SJCRH30 (cell line): ENCODE results near the gene KIF2A. TPM values are rescaled to one million over a fixed set of nuclear protein-coding genes. Genes with fewer than 3 reads are reported as not detected.

ENCODE experiments used
- DNase-seq, 2 experiments: peaks; one replicate each; pipeline ENCODE4 v3.0.0-alpha.2; 2015 to 2020
- H3K27ac ChIP-seq: fragments of 250-450 bp; sonication (Bioruptor Pico); 2 replicates; pipeline ENCODE4 v1.5.1; 2020; ENCODE audit warnings: mild to moderate bottlenecking, moderate library complexity
- H3K27me3 ChIP-seq: fragments of 250-450 bp; sonication (Bioruptor Pico); 2 replicates; pipeline ENCODE4 v1.5.1; 2020; ENCODE audit warnings: mild to moderate bottlenecking, moderate library complexity
- H3K36me3 ChIP-seq: fragments of 250-450 bp; sonication (Bioruptor Pico); 2 replicates; pipeline ENCODE4 v1.5.1; 2020; ENCODE audit warnings: mild to moderate bottlenecking, moderate library complexity
- H3K4me1 ChIP-seq: fragments of 250-450 bp; sonication (Bioruptor Pico); 2 replicates; pipeline ENCODE4 v1.5.1; 2020; ENCODE audit warnings: mild to moderate bottlenecking, moderate library complexity
- H3K4me3 ChIP-seq: fragments of 250-450 bp; sonication (Bioruptor Pico); 2 replicates; pipeline ENCODE4 v1.5.1; 2020; ENCODE audit warnings: mild to moderate bottlenecking, moderate library complexity
- H3K9me3 ChIP-seq: fragments of 250-450 bp; sonication (Bioruptor Pico); replicated peaks from 2 replicates; pipeline ENCODE4 v1.5.1; 2020; ENCODE audit warnings: mild to moderate bottlenecking, moderate library complexity
- total RNA-seq: library from RNA; depleted of rRNA; stranded (reverse); fragments of >200 nt; shearing (Covaris generic); gene quantifications from 2 replicates; pipeline ENCODE4 v1.2.3, GENCODE V29; 2014; rRNA removed

KIF2A gene
- total RNA-seq, 1 experiment from 2014 or later, result 77.7 TPM

GRCh38 chr5:62412549-62413329, 106.7 kb downstream of the KIF2A start, which contains the start of gene IPO11:
TSS of gene IPO11 (plus strand) at chr5:62412763. CDS start at chr5:62437280, 24,517 bp downstream.
- peak; percentile 98 to 99 for DNase-seq

GRCh38 chr5:62413711-62414110, 107.7 kb downstream of the KIF2A start:
- Histone ChIP-seq H3K27me3 (no peaks in the 10 kb centered on the region), H3K4me1 (no peaks in the 10 kb centered on the region), H3K9me3 (no peaks in the 10 kb centered on the region)

More at GRCh38 chr5:62412549-62413329, 106.7 kb downstream of the KIF2A start, which contains the start of gene IPO11:
- no peaks in the 10 kb centered on the region for H3K27me3 ChIP-seq
- peak within 1 kb of the TSS; percentile 74 for H3K27ac ChIP-seq
- no peaks in the 10 kb centered on the region for H3K9me3 ChIP-seq
- H3K36me3 ChIP-seq, result no peaks in the 10 kb centered on the region
- peak within 1 kb of the TSS; percentile 93 for H3K4me3 ChIP-seq
- H3K4me1 ChIP-seq, result no peaks in the 10 kb centered on the region

GRCh38 chr5:62418462-62419076, 112.6 kb downstream of the KIF2A start:
- Histone ChIP-seq H3K36me3 (peaks cover under 1% of the 10 kb centered on the region), H3K27me3 (no peaks in the 10 kb centered on the region), H3K27ac (no peak overlapping the region), H3K4me3 (no peak overlapping the region), H3K9me3 (no peaks in the 10 kb centered on the region), H3K4me1 (no peaks in the 10 kb centered on the region)
- no peak for DNase-seq

More at GRCh38 chr5:62413711-62414110, 107.7 kb downstream of the KIF2A start:
- DNase-seq, result no peak
- Histone ChIP-seq H3K4me3 (peak overlapping the region; percentile 93), H3K27ac (no peak overlapping the region), H3K36me3 (no peaks in the 10 kb centered on the region; the same call in 1 of the 2 replicates)

- Histone ChIP-seq H3K9me3 (no peaks in the 10 kb centered on the region), H3K27ac (no peak overlapping the region), H3K4me1 (no peaks in the 10 kb centered on the region), H3K4me3 (no peak overlapping the region), H3K27me3 (no peaks in the 10 kb centered on the region), H3K36me3 (peaks cover 3% of the 10 kb centered on the region)
- no peak for DNase-seq
Observed at GRCh38 chr5:62419609-62420008, 113.6 kb downstream of the KIF2A start.

- no peak overlapping the region for H3K4me3 ChIP-seq
- peaks cover 3% of the 10 kb centered on the region for H3K36me3 ChIP-seq
- no peak for DNase-seq
- no peaks in the 10 kb centered on the region for H3K9me3 ChIP-seq
- no peak overlapping the region for H3K27ac ChIP-seq
- H3K27me3 ChIP-seq, result no peaks in the 10 kb centered on the region
- H3K4me1 ChIP-seq, result no peaks in the 10 kb centered on the region
Observed at GRCh38 chr5:62421414-62421813, 115.4 kb downstream of the KIF2A start.

GRCh38 chr5:62424763-62425162, 118.8 kb downstream of the KIF2A start:
- H3K4me3 ChIP-seq, result no peak overlapping the region
- no peaks in the 10 kb centered on the region for H3K9me3 ChIP-seq
- H3K4me1 ChIP-seq, result no peaks in the 10 kb centered on the region
- H3K27me3 ChIP-seq, result no peaks in the 10 kb centered on the region
- H3K27ac ChIP-seq, result no peak overlapping the region
- peaks cover 3% of the 10 kb centered on the region for H3K36me3 ChIP-seq
- DNase-seq, result no peak

GRCh38 chr5:62431735-62432620, 126.0 kb downstream of the KIF2A start:
- DNase-seq, result no peak
- Histone ChIP-seq H3K27ac (no peak overlapping the region), H3K27me3 (no peaks in the 10 kb centered on the region), H3K4me3 (no peak overlapping the region), H3K36me3 (no peaks in the 10 kb centered on the region), H3K9me3 (no peaks in the 10 kb centered on the region), H3K4me1 (no peaks in the 10 kb centered on the region)

- Histone ChIP-seq H3K4me3 (no peak overlapping the region), H3K27me3 (no peaks in the 10 kb centered on the region), H3K27ac (no peak overlapping the region), H3K9me3 (no peaks in the 10 kb centered on the region), H3K36me3 (0 out of 2 replicates have a peak, but pooled peaks cover 5% of the 10 kb centered on the region), H3K4me1 (no peaks in the 10 kb centered on the region)
- no peak for DNase-seq
Observed at GRCh38 chr5:62432621-62433064, 126.6 kb downstream of the KIF2A start.

Other genes starting within 250 kb of the KIF2A start
- gene DIMT1, start 97.7 kb downstream of the KIF2A start, total RNA-seq, result 42.0 and 44.3 TPM in 2 replicates
- 35.2 and 38.4 TPM in 2 replicates for gene IPO11, start 106.6 kb downstream of the KIF2A start, total RNA-seq